ENCODE measurements around the gene MARCKS. TPM values are rescaled to one million over a fixed set of nuclear protein-coding genes. Genes with fewer than 3 reads are reported as not detected.

MARCKS gene
- total RNA-seq, 3 donors from 2014 or later (not counting 1 experiment from before 2014, with no cell fraction given): 2.1 to 9.2 (median 8.6) TPM

GRCh38 chr6:113818578-113818977 is 38.6 kb upstream of the MARCKS start:
- Mint-ChIP-seq H3K27me3 (ENCODE audit: low read depth in 2 of 2) (peaks cover 4 to 8% of the 10 kb centered on the region in 2 donors), H3K36me3 (no peaks in the 10 kb centered on the region), H3K4me3 (no peak overlapping the region), H3K9me3 (no peaks in the 10 kb centered on the region), H3K27ac (no peak overlapping the region), H3K4me1 (no peaks in the 10 kb centered on the region)
- ATAC-seq (no peak), DNase-seq (no peak)
- H3K36me3 ChIP-seq (ENCODE audit: control insufficient read depth, insufficient read depth, low read length): no peaks in the 10 kb centered on the region
- no peaks in the 10 kb centered on the region for H3K27me3 ChIP-seq (ENCODE audit: control insufficient read depth, insufficient read depth, low read length)
- no peak overlapping the region for H3K4me3 ChIP-seq (ENCODE audit: low read length)
- no peak overlapping the region for H3K27ac ChIP-seq (ENCODE audit: low read length)
- H3K9me3 ChIP-seq (ENCODE audit: control insufficient read depth, insufficient read depth, low read length): no peaks in the 10 kb centered on the region
- no peaks in the 10 kb centered on the region for H3K4me1 ChIP-seq (ENCODE audit: control insufficient read depth, insufficient read depth, low read length)
- intact Hi-C loops (cut with micrococcal nuclease): no loop called here
- no CpG with 5 or more reads among the region's 1 CpG for WGBS (ENCODE audit: insufficient coverage)
- no peak for TF ChIP-seq CTCF (IDR thresholded peaks at IDR 0.05)

- TF ChIP-seq CTCF (IDR thresholded peaks at IDR 0.05): no peak
- Histone ChIP-seq H3K36me3 (ENCODE audit: control insufficient read depth, insufficient read depth, low read length) (no peaks in the 10 kb centered on the region), H3K9me3 (ENCODE audit: control insufficient read depth, insufficient read depth, low read length) (no peaks in the 10 kb centered on the region), H3K4me1 (ENCODE audit: control insufficient read depth, insufficient read depth, low read length) (no peaks in the 10 kb centered on the region), H3K27ac (ENCODE audit: low read length) (no peak overlapping the region), H3K27me3 (ENCODE audit: control insufficient read depth, insufficient read depth, low read length) (no peaks in the 10 kb centered on the region), H3K4me3 (ENCODE audit: low read length) (no peak overlapping the region)
- no peak overlapping the region for H3K4me3 Mint-ChIP-seq
- 73% methylated on average over 2 of the region's 2 CpGs for WGBS (ENCODE audit: insufficient coverage)
- intact Hi-C loops (cut with micrococcal nuclease): no loop called here
- no peaks in the 10 kb centered on the region for H3K9me3 Mint-ChIP-seq
- no peak for DNase-seq
- no peak for ATAC-seq
- no peaks in the 10 kb centered on the region for H3K36me3 Mint-ChIP-seq
- no peak overlapping the region for H3K27ac Mint-ChIP-seq
- H3K4me1 Mint-ChIP-seq: no peaks in the 10 kb centered on the region
- H3K27me3 Mint-ChIP-seq (ENCODE audit: low read depth in 2 of 2): peaks cover 4 to 8% of the 10 kb centered on the region in 2 donors
These were observed 37.8 kb upstream of the MARCKS start for GRCh38 chr6:113819169-113819830.

GRCh38 chr6:113820761-113821160 is 36.4 kb upstream of the MARCKS start:
- ATAC-seq (no peak), DNase-seq (no peak)
- intact Hi-C loops (cut with micrococcal nuclease): no loop called here
- TF ChIP-seq CTCF (IDR thresholded peaks at IDR 0.05): no peak
- peaks cover 4 to 8% of the 10 kb centered on the region in 2 donors for H3K27me3 Mint-ChIP-seq (ENCODE audit: low read depth in 2 of 2)
- H3K4me3 Mint-ChIP-seq: no peak overlapping the region
- no peak overlapping the region for H3K4me3 ChIP-seq (ENCODE audit: low read length)
- WGBS (ENCODE audit: insufficient coverage): 96% methylated on average over 5 of the region's 5 CpGs
- no peak overlapping the region for H3K27ac Mint-ChIP-seq
- H3K4me1 Mint-ChIP-seq: no peaks in the 10 kb centered on the region
- no peaks in the 10 kb centered on the region for H3K36me3 ChIP-seq (ENCODE audit: control insufficient read depth, insufficient read depth, low read length)
- no peaks in the 10 kb centered on the region for H3K9me3 Mint-ChIP-seq
- no peaks in the 10 kb centered on the region for H3K4me1 ChIP-seq (ENCODE audit: control insufficient read depth, insufficient read depth, low read length)
- no peaks in the 10 kb centered on the region for H3K9me3 ChIP-seq (ENCODE audit: control insufficient read depth, insufficient read depth, low read length)
- H3K36me3 Mint-ChIP-seq: no peaks in the 10 kb centered on the region
- H3K27ac ChIP-seq (ENCODE audit: low read length): no peak overlapping the region
- H3K27me3 ChIP-seq (ENCODE audit: control insufficient read depth, insufficient read depth, low read length): no peaks in the 10 kb centered on the region

GRCh38 chr6:113821445-113821844 is 35.7 kb upstream of the MARCKS start:
- ATAC-seq (no peak), DNase-seq (no peak)
- no peaks in the 10 kb centered on the region for H3K27me3 ChIP-seq (ENCODE audit: control insufficient read depth, insufficient read depth, low read length)
- Mint-ChIP-seq H3K4me3 (no peak overlapping the region), H3K27ac (no peak overlapping the region), H3K36me3 (no peaks in the 10 kb centered on the region), H3K9me3 (no peaks in the 10 kb centered on the region), H3K27me3 (ENCODE audit: low read depth in 2 of 2) (peaks cover 4 to 8% of the 10 kb centered on the region in 2 donors), H3K4me1 (no peaks in the 10 kb centered on the region)
- no peaks in the 10 kb centered on the region for H3K4me1 ChIP-seq (ENCODE audit: control insufficient read depth, insufficient read depth, low read length)
- H3K9me3 ChIP-seq (ENCODE audit: control insufficient read depth, insufficient read depth, low read length): no peaks in the 10 kb centered on the region
- H3K36me3 ChIP-seq (ENCODE audit: control insufficient read depth, insufficient read depth, low read length): no peaks in the 10 kb centered on the region
- 94% methylated on average over 3 of the region's 3 CpGs for WGBS (ENCODE audit: insufficient coverage)
- no peak for TF ChIP-seq CTCF (IDR thresholded peaks at IDR 0.05)
- intact Hi-C loops (cut with micrococcal nuclease): no loop called here
- no peak overlapping the region for H3K4me3 ChIP-seq (ENCODE audit: low read length)
- no peak overlapping the region for H3K27ac ChIP-seq (ENCODE audit: low read length)
